NCI-H510A treated with DMSO at 0.1 percent for 48 hours (cell line): ENCODE results near the gene SH3GL1.
"Not testable (repeated sequence)": the region's sequence is repeated elsewhere in the genome, so short reads cannot be mapped to it uniquely, and the experiment has no call there.

ENCODE experiments used
- DNase-seq: peaks from one replicate; lab custom pipeline; 2025; lab: John Stamatoyannopoulos, UW

Gene SH3GL1

DNA sequence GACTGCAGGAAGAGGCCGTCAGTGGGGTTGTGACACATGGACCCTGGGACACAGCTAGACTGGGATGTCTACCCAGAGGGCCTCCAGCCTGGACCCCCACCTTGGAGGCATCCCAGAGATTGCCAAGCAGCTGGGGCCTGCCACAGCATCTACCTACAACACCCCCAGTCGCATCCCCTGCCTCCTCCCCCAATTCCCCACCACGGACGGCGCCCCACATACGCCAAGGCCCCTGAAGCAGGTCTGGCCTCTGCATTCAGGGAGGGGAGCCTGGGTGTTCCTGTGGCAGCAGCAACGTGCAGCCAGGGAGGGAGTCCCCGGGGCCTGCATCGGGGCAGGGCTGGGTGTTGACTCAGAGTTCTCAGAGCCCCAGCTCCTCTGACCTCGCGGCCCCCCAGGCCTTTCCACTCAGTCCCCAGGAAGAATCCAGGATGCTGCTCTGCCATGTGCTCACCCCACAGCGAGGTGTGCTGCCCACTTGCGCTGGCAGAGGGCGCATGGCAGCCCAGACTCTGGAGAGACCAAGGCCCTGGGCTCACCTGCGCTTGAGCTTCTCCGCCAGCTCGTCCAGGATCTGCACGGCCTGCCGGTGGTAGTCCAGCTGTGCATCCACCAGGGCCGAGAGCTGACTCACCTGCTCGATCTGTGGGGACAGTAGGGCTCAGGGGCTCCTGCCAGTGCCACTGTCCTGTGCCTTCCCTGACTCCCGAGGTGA lies 37.4 kb downstream of the SH3GL1 start:
- DNase-seq, result no peak

DNA sequence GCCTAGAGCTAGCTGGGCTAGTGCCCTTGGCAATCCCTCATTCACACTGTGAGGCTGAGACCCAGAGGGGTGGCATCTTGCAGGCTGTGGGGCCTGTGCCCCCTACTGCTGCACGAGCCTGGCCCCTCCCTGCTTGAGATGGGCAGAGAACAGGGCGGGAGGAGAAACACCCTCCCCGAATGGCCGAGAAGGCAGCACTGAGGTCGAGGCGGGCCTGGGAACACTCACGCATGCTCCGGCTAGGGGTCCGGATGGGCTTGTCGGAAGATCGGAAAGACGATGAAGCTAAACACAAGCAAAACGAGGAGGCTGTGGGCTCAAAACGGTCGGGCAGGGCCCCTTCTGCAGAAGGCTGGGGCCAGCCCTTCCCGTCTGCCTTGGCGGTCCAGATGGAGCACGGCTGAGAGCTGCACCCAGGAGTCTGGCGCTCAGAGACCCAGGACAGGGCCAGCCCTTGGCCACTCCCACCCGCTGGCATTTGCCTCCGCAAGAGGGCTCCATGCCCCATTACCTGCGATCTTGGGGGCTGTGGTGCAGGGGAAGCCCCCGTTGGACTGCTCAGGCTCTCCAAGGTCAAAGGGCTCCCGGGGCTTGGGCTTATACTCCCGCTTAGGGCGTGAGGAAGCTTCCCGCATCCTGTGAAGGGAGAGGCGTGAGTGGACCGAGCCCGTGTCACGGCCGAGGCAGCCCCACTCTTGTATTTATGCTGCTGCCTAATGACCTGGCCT lies 38.1 kb downstream of the SH3GL1 start:
- no peak for DNase-seq

DNA sequence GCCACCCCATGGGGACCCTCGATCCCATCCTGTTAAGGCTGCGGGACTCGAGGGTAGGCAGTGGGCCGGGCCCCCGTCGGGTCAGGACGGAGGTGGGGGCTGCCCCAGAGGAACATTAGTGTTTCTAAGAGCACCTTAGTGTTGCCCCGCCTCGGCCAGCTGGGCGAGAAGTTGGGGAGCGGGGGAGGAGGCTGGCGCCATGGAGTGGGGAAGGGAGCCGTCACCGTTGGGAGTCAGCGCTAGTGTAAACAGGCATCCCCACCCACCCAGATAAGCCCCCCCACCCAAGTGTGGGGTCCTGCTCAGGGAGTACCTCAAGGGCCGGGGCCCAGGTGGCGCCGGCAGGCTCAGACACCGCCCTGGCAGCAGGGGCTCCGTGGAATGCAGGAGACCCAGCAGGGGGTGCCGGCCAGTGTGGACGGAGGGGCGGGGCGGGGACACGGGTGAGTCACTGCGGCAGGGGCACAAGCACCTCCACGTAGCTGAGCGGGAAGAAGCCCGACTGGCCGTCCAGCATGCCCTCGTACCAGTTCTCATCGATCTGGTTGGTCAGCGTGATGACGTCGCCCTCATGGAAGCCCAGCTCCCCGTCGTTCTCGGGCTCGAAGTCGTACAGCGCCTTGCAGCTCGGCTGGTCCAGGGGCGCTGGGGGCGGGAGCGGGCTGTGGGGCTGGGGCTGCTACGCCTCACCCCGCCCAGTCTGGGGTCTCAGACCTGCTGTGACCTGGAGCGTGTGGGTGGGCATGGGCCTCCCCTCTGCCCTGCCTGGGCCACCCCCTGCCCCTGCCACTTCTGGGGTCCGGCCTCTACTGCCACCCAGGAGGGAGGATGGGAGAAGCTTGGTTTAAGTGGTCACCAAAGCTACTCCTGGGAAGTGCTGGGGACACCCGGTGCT lies 38.9 kb downstream of the SH3GL1 start:
- DNase-seq, result no peak

DNA sequence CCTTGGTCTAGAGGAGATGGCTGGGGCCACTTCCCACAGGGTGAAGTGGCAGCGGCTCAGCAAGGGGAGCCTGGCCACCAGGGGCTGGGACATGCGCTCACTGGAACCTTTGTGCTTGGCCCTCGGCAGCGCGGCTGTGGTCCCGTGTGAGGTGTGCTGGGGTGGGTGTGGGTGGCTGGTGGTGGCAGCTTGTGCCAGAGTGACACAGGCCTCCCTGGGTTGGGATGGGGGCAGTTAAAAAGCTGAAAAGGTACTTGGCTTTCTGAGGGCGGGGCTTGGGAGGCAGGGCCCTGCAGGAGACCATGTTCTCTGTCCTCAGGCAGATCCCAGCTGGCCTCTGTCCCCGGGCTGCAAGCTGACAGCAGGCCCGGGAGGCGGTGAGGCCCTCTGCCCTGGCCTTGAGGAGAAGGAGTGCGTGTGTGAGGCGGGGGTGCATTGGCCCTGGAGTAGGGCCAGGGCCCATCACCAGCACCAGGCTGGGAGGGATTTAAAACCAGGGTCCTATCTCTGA lies 39.7 kb downstream of the SH3GL1 start:
- DNase-seq, result no peak

DNA sequence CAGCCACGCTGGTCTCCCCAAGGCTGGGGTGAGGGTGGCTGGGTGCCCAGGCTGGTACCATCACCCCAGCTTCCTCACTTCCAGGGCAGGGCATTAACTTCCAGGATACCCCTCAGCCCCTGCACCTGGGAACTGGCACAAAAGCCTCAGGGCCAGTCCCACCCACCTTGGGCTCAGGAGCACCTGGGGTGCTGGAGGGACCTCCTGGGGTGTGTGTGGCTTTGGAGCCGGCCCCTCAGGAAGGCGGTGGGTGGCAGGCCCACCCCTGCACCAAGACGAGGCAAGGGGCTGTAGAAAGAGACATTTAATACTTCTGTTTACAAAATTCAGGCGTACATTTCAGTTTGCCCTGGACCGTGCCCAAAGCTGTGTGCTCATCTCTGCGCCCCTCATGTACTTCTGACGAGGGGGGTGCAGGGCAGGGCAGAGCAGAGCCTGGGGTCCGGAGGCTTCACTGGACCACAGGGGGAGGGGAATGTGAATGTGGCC lies 40.2 kb downstream of the SH3GL1 start:
- DNase-seq, result no peak

DNA sequence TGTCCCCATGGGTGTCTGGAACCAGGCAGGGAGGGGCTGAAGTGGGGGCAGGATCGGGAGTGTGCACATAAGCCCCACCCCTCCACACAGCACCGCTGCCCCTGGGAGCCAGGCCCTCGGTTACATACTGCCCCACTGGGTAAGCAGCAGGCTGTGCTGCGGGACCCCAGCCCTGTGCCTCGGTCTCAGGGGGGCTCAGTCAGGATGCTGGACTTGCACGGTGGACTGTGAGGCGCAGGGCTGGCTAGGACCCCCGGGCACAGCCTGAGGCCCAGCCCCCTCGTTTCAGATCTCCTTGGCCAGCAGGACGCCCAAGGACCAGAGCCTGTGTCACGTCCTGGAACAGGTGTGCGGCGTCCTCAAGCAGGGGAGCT lies 40.7 kb downstream of the SH3GL1 start:
- no peak for DNase-seq

DNA sequence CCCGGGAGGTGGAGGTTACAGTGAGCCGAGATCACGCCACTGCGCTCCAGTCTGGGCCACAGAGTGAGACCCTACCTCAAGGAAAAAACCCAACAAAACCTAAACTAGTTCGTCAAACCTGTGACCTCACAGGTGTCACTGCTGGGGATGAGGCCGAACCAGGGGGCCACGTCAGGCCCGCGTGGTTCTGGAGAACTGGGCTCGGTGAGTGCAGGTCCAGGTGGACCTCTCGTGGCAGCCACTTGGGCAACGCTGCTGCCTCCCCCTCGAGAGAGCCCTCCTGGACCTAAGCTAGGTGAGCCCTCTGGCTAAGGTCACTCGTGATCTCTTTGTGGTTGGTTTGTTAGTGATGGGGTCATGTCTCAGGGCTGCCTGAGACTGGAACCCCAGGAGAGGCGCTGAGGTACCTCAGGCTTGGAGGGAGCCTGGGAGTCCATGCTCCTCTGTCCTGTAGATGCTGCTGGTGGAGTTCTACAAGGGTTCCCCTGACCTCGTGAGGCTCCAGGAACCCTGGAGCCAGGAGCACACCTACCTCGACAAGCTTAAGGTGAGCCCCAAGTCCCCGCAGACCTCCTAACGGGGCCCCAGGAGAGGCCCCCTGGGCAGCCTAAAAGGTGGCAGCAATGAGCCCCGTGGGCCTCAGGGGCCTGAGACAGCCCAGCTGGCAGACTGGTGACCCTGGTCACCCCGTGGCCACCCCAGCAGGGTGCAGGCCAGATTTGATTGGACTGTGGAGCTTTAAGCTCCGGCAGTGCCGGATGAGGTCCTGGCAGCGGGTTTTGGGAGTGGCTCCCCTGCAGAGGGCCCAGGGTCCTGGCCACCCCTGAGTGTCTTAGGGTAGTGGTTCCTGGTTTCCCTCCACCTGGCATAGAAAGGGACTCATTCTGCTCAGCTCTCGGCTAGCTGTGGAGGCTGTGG lies 41.4 kb downstream of the SH3GL1 start:
- no peak for DNase-seq

DNA sequence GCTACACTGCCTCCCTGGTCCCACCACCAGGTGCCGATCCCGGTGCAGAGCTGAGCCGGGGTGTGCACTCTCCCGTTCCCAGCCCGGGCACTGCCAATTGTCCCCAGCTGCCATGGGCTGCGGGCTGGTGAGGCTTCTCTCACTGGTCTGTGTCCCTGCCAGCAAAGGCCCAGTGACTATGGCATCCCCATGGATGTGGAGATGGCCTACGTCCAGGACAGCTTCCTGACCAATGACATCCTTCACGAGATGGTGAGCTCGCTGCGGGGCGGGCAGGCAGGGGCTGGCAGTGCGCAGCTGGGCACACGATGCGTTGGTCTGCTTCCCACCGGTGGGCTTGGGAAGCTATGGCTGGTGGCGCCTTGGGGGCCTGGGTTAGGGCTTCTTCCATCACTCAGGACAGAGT lies 42.4 kb downstream of the SH3GL1 start:
- no peak for DNase-seq

DNA sequence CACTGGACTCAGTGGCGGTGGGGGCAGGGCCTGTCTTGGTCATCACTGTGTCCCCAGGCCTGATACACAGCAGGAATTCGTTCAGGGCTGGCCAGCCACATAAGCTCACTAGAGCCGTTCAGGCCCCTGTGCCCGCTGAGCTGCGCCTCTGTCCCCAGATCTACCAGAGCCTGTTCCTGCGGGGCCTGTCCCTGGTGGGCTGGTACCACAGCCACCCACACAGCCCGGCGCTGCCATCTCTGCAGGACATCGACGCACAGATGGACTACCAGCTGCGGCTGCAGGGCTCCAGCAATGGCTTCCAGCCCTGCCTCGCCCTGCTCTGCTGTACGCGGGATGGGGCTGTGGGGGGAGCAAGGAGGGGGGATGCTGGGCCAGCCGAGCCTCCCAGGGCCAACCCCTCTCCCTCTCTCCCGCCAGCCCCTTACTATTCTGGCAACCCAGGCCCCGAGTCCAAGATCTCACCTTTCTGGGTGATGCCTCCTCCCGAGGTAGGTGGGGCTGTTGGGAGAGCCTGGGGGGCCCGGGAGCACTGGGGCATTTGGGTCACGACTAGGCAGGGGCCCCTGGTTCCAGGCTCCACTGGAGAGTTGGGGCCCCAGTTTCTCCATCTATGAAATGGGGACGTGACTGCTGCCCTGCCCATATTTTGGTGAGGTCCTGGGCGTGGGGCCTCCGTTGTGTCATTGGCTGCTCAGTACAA lies 43.1 kb downstream of the SH3GL1 start:
- DNase-seq, result no peak

DNA sequence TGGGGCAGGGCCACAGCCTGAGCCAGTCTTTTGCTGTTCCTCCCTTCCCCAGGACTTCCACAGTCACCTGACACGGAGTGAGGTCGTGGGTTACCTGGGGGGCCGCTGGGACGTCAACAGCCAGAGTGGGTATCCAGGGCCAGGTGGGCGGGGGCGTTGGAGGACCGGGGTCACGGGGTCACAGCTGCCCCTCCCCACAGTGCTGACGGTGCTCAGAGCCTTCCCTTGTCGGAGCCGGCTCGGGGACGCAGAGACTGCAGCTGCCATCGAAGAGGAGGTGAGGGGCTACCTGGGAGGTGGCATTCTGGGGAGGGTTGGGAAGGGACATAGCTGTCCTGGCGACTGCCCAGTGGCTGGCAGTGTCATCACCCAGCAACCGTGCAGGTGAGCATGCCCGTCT lies 45.5 kb downstream of the SH3GL1 start:
- no peak for DNase-seq

DNA sequence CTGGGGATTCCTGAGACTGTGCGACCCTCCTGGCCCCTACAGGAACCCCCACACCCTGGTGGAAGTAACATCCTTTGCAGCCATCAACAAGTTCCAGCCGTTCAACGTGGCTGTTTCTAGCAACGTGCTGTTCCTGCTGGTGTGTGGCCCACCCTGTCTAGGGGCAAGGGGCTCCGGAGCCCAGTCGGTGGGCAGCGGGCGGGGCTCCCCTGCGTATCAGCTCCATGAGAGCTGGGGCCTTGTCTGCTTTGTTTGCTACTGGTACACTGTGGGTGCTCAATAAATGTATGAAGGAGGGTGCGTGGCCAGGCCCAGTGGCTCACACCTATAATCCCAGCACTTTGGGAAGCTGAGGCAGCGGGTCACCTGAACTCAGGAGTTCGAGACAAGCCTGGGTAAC lies 46.1 kb downstream of the SH3GL1 start:
- DNase-seq, result no peak

DNA sequence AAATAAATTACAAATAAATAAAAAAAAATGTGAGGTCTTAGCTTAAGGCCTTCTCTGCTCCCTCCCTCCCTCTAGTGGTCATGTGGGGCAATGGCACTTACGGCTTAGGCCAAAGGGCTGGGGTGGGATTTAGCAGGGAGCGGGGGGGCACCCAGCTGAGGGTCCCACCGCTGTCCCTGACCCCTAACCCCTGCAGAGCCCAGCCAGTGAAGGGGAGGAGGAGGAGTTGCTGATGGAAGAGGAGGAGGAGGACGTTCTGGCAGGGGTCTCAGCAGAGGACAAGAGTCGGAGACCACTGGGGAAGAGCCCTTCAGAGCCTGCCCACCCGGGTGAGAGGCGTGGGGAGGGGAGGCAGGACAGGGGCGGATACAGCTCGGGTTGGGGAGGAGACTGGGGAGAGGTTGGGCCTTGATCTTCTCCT lies 47.6 kb downstream of the SH3GL1 start:
- peak; percentile 32 for DNase-seq

DNA sequence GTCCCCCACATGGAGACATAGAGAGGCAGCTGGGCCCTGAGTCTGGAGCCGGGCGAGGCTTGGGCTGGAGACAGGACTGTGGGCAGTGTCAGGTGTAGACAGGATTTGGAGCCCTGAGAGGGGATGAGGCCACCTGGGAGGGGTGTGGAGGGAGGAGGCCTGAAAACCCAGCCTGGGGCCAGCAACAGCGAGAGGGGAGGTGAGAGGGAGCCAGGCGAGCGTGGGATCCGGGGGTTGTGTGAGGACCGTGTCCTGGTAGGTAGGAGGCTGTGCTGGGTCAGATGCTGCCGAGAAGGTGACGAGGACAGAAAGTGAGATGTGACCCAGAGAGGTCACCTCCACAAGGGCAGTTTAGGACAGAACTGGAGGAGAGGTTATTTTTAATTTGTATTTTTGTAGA lies 49.6 kb downstream of the SH3GL1 start:
- no peak for DNase-seq

DNA sequence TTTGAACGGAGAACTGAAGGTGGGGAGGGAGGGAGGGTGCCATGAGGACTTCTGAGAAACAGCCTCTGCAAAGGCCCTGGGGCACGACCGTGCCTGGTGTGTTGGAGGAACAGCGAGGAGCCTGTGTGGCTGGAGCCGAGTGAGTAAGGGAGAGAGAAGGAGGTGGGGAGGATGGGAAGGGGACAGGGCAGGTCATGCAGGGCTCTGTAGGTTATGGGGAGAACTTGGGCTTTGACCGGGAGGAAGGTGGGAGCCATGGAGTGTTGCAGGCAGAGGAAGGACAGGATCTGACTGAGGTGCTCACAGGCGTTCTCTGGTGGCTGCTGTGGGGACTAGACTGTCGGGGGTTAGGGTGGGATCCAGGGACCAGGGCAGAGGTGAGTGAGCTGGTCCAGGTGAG lies 50.2 kb downstream of the SH3GL1 start:
- no peak for DNase-seq

DNA sequence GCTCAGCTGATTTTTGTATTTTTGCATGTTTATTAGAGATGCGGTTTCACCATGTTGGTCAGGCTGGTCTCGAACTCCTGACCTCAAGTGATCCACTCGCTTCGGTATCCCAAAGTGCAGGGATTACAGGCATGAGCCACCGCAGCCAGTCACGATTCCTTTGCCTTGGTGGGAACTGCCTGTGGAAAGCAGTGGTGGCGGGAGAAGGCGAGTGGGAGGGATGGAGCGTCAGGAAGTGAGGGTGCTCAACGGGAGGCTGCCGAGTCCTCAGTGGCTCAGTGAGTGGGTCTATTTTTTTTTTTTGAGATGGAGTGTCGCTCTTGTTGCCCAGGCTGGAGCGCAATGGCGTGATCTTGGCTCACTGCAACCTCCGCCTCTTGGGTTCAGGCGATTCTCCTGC lies 51.1 kb downstream of the SH3GL1 start:
- DNase-seq, result not testable (repeated sequence)

DNA sequence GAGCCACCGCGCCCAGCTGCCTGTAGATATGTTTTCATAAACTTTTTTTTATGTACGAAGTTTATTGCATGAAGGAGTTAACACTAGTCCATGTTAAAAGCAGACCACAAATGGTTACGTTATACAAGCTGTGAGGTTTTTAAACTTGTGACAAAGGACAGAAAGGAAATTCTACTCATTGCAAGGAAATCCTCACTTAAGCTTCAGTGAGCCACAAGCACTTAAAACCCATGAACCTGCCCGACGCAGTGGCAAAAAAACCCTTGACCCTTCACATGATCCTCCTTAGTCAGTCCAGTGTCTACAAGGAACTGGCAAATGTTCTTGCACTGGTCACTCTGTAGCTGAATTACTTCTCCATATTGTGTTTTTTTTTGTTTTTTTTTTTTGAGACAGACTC lies 52.8 kb downstream of the SH3GL1 start:
- no peak for DNase-seq

DNA sequence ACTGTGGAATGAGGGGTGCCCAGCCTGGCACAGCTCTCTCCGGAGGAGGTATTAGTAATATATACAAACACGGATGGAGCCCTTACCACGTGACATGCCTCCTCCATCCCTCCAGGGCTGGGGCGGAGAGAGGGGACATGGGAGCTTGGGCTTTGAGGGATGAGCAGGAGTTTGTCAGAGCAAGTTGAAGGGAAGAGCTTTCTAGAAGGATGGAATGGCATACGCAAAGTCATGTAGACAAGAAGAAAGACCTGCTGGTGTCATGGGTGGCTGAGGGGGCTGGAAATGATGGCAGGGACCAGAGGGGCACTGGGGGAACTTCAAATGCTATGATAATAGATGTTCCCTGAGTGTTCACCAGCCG lies 54.3 kb downstream of the SH3GL1 start:
- DNase-seq, result no peak

DNA sequence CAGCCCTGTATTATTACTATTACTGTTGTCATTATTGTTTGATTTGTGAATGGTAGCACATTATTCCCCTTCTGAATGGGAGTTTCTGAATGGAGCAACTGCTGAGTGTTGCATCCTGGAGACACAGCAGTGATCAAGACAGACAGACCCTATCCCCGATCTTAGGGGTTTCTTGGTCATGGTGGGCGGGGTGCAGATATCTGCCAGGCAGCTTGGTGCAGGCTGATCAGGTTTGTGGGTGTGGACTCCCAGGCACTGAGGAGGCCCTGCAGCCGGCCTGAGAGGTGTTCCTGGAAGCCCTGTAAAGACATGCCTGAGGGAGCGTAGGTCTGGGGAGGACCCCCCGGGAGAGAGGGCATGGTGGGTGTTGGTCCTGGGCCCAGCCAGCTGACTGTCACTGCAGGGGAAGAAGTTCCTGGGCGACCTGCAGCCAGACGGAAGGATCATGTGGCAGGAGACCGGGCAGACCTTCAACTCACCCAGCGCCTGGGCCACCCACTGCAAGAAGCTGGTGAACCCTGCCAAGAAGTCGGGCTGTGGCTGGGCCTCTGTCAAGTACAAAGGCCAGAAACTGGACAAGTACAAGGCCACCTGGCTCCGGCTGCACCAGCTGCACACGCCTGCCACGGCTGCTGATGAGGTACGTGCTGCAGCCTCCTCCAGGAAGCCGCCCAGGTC lies 54.9 kb downstream of the SH3GL1 start:
- DNase-seq, result no peak

DNA sequence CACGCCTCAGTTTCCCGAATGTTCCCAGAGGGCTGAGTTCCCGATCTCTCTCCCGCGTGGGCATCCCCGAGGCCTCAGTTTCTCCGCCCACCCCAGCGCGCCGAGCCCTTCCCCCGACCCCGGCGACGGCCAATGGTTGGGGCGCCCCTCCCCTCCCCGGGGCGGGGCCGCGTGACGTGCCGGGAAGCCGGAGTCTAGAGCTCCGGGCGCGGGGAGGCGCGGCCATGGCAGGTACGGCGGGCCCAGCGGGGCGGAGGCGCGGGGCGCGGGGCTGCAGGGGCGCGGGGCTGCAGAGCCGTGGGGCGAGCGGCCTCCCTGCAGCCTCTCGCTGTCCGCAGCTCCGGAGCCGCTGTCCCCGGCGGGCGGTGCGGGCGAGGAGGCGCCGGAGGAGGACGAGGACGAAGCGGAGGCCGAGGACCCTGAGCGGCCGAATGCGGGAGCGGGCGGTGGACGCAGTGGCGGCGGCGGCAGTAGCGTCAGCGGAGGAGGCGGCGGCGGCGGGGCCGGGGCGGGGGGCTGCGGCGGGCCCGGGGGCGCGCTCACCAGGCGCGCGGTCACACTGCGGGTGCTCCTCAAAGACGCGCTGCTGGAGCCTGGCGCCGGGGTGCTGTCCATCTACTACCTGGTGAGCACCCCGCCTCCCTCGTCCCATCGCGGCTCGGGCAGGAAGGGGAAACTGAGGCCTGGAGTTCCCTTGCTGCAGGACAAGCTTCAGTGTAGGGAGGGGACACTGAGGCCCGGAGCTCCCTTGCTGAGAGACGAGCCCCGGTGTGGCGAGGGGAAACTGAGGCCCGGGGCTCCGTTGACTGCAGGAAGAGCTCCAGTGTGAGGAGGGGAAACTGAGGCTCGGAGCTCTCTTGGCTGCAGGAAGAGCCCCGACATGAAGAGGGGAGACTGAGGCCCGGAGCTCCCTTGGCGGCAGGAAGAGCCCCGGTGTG lies 56.7 kb downstream of the SH3GL1 start, which contains the start of gene MPND:
Gene MPND, plus strand, starts transcription at position 193 of the 938 bp plus-strand sequence. Its CDS starts 32 bp downstream, at position 225.
- peak; percentile 87 for DNase-seq
